HG02938 (cell line): ENCODE results near the gene HS6ST1.

ENCODE experiments used
- ATAC-seq: cut with Tn5 transposase; IDR thresholded peaks from one replicate; pipeline ENCODE4 v1.9.1; 2021; ENCODE audit warnings: mild to moderate bottlenecking, moderate library complexity; ENCODE audit not compliant: unreplicated experiment

HS6ST1 gene

DNA sequence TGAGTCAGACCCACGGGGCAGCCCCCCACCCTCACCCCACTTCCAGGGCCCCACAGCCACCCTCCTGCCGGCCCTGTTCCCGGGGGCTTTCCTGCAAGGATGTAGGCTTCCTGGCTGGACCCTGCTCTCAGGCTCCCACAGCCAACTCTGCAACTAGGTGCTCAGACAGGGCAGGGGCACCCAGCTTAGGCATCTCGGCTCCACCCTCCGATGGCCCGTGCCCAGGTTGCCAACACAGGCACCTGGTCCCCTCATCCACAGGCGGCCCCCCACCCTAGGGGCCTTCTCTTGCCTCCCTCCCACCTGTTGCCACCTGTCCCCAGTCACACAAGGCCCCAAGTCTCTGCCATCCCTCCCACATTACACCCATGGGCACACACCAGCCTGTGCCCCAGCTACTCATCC lies 34.6 kb downstream of the HS6ST1 start:
- ATAC-seq = no peak

DNA sequence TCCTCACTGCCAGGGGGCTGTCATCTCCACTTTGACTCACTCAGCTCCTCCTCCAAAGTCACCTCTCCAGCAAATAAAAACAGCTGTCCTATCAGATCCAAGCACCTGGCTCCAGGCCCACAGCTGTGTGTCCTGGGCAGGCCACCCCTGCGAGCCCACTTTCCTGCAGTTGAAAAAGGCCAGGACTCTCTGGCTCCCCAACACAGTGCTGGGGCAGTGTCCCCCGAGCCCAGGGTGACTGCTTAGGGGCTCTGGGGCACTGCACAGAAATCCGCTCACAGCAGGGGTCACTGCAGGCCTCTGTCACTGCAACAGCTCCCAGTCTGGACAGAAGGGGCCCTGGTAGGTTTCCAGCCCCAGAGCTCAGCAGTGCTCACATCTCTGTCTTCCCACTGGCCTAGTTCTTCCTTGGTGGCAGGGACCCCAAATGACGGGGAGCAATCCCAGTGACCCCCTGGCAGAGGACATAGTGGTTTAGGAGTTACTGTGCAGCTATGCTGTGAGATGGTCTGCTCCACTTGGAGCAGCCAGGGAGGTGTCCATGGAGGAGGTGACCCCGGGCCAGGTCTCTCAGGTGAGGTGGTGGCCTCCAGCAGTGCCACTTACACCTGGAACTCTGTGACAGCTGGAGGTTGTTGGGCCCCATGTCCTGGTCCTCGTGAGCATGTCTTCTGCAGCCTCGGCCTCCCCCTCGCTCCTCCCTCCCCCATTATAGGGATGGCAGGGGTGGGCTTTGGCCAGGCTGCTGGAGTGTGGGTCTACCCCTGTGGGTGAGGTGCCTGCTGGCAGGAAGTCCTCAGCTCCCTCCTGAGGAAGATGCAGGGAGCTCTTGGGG lies 35.5 kb downstream of the HS6ST1 start:
- no peak for ATAC-seq

DNA sequence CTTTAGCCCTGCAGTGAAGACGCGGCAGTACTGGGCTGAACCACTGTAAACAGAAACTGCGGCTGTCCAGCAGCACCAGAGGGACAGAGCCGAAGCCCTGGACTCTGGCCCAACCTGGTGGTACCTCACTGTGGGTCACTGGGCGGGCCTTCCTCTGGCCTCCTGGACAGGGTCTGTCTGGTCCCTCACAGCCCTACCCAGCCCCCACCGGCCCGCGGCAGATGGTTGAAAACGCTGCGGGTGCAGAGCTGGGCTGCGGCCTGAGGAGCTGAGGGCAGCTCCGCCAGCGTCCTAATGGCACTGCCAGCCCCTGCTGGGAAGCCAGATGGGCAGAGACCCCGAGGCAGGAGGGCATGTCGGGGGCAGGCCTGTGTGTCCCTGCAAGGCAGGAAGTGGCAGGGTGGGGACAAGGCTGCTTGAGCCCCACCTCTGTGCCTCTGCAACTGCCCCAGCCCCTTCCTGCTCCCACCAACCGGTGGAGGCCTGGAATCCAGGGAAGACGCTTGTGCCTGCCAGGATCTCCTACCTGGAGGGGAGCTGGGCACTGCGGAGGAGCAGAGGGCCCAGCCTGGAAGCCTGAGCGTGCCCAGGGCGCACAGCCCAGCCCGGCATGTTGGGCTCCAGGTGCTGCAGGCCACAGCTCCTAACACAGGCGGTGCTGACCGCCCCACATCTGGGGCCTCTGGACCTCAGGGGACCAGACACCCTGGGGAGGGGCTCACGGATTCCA lies 36.3 kb downstream of the HS6ST1 start:
- no peak for ATAC-seq

DNA sequence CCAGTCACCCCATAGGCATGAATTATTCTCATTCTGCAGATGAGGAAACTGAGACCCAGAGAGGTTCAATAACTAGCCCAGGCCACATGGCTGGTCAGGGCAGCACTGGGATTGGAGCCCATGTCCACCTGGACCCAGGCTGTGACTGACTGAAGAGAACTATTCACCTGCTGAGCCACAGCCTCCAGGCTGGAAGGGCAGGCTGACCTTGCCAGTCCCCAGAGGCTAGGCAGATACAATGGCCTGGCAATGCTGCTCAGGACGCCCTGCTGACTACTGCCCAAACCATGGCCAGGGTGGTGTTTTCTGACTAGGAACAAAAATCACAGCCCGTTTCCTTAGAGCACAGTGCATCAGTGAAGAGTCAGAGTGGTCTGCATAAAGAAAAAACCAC lies 36.8 kb downstream of the HS6ST1 start:
- ATAC-seq = no peak

DNA sequence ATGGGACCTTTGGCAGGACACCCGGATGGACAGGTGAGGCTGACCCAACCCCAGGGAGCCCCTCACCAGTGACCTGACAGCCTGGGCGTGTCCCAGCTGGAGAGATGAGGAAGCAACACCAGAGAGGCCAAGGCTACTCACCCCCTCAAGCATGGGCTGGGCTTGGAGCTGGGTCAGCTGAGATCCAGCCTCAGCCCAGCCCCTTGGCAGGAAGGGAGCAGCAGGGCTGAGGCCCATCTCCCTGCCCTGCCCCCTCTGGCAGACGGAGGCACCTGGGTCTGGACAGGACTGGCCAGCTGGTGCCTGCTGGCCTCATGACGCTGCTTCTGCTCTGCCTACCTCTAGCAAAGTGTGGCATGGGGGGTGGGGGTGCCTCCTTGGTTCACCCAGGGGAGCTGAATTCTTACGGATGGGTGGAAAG lies 37.8 kb downstream of the HS6ST1 start:
- no peak for ATAC-seq

DNA sequence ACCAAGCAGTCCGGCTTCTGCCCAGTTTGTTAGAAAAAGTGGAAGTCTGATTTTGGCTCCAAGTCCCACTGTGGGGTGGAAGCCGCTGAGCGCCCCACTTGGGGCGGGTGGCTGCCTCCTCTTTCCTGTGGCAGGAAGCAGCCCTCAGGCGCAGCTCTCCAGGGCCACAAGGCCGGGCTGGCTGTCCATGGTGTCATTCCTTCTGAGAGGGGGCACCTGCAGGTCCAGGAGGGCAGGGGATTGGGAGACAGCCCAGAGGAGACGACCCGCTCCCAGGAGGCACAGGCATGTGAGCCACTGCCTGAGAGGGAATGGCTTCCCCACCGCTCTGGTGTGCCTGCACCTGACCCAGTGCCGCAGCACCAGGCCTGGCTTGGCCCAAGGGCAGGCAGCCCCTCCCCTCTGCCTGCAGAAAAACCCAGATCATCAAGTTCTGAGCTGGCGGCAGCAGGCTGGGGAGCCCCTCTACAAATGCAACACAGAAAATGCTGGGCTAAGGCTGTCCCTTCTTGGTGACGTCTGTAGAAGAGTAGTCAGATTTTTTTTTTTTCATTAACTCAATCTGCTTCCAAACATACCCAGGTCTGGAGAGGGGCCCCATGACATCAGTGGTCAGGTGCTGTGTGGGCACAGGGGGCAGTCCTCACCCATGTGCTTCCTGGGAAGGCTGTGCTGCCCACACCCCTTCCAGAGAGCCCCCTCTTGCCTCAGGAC lies 38.4 kb downstream of the HS6ST1 start:
- ATAC-seq = no peak

DNA sequence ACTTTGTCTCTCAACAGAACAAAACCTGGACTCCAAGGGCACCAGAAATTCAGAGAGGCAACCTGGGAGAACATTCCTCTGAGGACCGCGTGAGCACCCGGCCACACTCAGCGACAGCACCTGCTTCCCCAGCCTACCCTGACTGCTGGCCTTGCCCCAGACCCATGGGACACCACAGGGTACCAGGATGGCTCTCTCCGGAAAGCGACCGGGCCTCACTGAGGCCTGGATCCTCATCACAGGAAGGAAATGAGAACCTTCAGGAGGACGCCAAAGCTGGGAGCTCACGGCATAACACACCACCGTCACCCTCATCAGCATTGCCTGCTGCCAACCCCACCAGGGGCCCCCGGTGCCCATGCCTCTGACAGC lies 38.9 kb downstream of the HS6ST1 start:
- ATAC-seq = no peak

DNA sequence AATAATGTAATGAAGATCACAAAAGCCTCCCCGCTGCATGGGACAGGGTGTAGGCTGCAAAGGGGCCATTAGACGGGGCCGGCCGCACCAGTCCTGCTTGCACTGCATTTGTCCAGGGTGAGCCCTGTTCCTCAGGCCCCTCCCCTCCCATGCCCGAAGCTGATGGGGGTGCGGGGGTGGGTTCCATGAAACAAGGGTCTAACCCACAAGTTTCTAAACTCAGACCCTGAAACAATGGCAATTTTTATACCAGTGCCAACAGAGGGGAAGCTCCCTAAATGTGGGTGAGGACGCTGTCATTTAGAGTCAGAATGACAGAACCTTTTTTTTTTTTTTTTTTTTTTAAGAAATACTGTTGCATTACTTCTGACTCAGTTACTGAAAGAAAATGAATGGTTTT lies 39.7 kb downstream of the HS6ST1 start:
- ATAC-seq = no peak

DNA sequence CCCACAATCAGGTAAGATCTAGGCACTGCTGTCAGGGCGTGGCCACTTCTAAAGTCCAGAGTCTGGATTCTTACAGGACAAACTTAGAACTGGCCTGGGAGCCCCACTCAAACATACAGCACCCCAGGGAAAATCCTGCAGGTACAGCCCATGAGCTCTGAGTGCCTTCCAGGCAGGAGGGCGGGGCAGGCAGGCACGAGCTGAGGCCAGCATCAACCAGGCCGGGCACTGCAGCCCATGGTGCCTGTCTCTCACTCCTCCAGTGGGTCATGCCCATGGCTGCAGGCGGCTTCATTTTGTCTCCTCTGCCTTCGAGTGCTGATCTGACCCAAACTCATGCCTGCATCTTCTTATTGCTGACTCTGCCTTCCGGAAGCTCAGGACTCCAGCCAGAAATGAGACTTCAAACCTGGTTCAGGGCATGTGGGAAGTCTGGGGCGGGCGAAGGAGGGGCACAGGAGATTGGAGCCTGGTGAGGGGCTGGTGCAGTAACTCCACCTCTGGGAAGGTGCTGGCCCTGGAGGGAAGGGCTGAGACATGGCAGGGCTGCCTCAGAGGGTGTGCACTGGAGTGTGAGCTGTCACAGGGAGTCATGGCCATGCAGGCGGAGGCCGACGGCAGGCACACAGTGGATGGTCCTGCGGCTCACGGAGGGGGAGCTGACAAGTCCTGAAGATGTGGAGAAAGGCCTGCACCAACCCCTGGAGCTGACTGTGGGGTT lies 40.5 kb downstream of the HS6ST1 start:
- no peak for ATAC-seq

DNA sequence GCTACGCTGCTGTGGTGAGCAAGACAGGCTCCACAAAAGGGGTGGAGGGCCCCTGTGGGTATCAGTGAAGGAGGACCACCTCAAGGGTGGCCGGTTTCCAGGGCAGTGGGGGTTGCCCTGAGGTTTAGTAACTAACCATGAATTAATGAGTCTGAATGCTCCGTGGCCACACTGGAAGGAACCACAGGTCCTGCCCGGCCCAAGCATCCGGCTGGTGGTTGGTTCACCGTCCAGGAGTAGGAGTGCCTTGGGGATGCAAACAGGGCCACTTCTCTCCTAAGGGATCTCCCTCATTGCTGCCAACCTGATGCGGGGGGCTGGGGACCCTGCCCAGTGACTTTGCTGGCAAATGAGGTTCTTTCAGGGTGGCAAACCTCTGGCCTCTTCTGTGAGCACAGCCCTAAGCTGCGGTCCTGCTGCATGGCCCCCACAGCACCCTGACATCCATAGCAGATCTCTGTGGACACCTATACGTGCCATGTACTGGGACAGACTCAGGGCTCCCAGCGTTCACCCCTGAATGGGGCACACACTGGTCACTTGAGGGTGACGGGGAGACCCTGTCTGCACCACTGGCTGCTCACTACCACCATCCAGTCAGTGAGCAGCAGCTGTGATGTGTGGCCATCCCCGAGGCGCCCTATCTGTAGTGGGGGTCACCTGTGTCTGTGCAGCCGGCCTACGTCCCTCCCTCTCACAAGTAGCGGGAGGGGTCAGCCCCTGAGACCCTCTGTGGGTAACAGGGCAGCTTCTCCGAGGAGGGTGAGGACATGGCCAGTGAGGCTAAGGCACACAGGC lies 41.6 kb downstream of the HS6ST1 start:
- ATAC-seq = no peak

DNA sequence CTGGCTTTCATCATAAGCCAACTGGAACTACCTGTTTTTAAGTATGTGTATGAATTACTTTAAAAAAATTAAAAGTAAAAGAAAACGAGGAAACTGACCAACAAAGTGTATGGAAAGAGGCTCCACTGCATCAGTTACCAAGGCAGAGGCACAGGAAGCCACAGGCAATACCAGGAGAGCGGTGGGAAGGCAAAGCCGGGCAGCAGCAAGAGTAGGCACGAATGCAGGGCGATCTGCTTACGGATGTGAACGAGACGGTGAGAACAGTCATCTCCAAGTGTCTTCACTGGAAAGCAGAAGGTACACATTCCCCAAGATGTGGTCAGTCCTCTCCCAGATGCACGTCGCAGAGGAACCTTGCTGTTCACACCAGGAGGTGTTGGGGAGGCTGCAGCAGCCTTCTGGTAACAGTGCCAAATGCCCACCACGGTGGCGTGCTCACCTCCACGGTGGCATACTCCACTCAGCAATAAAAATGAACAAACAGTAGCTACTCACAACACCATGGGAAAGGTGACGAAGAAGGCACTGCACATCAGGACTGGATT lies 43.1 kb downstream of the HS6ST1 start:
- no peak for ATAC-seq

DNA sequence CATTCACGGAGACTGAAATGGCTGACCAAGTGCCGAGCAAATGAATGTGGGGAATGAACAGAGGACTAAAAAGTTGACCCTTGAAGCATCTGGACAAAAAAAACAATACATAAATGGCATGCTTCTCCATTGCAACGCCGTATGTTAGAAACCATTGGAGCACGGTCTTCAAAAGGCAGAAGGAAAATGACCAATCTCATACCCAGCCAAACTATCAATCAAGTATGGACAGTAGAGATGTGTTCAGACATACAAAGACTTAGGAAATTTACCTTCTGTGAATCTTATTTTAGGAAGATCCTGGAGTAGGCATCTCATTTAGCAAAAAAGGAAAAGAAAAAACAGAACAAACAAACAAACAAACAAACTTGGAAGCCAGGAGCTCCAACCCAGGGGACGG lies 44.5 kb downstream of the HS6ST1 start:
- ATAC-seq = no peak

DNA sequence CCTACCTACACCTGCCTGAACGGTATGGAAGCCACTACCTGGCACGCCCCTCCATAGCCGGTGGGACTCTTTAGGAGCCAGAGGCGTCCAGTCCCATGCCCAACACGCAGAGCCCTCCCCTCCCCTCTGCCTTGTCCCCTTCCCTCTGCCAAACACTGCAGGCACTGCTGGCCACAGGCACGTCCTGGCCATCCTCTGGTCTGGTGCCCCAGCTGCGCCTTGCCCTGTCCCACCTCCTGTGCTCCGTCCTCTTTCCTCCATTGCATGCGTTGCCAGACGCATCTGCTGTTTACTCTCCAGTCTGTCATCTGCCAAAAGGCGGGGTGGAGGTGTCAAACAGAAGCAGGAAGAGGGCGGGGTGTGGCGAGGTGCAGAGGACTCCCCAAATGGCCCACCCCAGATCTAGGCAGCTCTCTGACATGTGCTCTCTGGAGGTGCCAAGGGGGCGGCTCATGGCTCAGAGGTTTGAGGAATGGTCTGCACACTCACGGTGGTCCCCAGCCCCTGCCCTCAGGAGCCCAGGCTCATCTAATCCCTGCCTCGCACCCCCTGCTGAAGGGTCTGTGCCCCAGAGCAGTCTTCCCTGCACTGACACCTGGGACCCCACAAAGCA lies 45.1 kb downstream of the HS6ST1 start:
- ATAC-seq = no peak

DNA sequence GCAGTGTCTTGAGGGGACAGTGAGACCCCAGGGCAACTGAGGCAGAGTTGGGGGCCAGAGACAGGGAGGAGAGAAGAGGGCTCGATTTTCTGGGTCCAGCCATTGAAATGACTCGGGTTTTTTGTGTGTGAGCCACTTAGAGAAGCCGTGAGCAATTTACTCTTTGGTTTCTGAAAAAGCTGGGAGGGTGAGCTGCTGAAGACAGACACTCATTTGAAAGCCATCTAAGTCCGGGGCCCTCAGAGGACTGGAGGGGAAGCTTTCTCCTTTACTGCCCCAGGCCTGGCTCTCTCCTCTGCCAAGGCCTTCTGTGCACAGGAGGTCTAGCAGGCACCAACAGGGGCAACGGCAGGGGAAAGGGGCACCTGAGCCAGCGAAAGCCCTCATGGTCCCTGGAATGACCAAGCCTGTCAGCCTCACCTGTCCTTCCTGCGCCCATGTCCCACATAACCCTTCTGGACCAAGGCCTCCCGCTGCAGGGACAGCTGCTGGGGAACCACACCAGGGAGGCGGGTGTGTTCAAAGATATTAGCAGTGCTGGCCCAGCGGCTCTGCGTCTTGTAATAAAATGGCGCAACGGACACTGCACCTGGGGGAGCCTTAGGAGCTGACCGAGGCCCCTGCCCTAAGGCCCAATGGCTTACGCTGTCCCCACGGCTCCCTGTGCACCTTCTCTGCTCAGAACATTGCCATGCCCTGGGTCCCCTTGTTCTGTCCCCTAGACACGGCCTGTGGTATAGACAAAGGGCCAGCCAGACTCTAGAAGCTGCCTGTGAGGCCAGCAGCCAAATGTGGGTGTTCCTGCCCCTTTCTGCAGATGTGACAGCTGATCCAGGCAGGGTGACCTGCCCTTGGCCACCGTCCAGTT lies 45.8 kb downstream of the HS6ST1 start:
- ATAC-seq = no peak

DNA sequence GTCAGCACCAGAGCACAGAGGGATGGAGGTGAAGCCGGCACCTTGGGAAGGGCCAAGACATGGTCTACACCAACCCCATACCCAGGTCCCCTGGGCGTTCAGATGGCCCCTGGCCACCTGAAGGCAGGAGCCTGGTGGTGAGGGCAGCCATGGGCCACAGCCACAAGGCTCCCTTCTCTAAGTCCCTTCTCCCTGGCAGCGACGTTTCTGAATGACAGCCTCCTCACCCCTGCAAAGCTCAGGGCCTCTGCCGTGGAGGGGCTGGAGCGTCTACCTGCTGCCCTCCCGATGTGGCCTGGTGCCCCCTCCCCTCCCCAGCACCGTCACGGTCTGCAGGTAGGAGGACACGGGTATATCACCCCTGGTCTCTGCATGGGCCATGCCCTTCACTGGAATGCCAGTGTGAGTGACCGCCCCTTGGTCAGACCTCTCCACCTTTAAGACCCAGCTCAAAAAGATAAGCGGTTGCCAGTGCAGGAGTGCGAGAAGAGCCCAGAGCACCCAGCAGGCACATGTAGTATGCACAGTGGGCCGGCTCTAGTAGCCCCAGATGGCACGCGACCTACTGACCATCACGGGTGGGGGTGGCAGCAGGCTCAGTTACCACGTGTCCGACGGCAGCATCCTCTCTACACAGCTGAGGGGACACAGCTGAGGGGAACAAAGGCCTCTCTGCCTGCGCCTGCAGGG lies 46.6 kb downstream of the HS6ST1 start:
- no peak for ATAC-seq

DNA sequence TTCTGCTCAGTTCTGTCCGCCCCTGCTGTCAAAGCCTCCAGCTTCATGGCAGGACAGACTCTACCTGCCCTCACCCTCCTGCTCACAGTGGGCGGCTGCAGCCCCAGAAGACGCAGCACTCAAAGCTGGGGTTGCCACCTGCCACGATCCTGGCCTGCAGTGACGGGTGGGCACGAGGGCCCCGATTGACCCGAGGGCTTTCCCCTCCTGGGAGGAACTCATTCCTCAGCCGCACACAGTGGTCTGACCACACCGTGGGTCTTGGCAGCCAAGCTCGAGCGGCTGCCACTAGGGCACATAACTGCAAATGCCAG lies 47.1 kb downstream of the HS6ST1 start:
- ATAC-seq = no peak

DNA sequence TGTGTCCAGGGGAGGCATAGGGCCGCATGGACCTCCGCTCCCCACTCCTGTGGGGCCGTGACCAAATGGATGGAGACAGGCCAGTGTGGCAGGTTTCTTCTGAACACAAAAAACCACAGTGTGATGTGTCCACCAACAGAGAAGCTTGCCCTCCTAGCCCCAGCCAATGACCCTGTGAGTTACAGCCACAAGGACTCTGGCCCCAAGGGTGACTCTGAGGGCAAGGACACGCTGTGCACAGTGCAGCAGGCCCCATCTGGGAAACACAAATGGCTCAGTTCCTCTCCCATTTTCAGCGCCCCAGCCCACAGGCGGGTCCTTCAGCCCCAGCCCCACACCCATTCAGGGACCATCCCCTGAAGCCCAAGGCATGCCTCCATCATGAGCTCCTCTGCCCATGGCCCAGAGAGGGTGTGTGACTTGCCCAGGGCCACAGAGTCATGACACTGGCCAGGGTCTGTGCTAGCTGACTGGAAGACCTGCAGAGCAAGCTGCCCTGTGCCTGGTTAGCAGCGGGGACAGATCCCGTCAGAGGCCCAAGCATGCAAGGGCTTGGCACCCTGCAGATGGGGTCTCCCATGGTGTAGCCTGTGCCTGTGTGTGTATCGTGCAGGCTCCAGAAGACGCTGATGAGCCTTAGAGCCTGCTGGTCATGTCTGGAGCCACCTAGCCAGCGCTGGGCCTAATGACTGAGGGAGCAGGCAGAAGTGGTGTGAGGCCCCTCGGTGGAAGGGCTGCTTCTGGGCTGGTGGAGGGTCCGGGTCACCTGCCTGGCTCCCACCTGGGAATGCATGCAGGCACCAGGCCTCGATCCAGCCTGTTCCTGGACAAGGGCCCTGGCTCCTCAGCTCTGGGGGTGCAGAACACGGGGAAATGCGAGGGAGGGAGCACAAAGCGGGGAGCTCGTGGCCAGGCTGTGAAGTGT lies 47.7 kb downstream of the HS6ST1 start:
- no peak for ATAC-seq
